ENCODE results near the gene HNRNPA1.

DNA sequence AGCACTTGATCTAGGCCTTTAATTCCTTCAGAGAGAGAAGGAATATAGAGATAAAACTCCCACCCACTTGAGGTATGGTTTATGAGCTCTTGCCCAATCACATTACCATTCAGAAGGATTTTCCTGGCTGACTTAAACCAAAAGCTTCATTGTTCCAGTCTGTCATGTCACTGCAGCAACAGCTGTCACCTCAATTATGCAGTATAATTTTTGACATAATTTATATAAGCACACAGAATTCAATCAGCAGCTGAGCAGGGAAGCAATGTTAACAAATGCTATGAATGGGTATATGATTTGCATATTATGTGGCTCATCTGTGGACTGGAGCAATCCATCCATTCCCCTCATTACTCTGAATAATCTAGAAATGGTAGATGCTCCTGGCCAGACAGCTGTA, 40.9 kb upstream of the HNRNPA1 start:
- TF ChIP-seq CTCF (IDR thresholded peaks at IDR 0.05): no peak
- TF ChIP-seq POLR2A (IDR thresholded peaks at IDR 0.05): no peak

All from thyroid gland (tissue), 4 donors.